ENCODE data around the gene PARD3. TPM values are rescaled to one million over a fixed set of nuclear protein-coding genes. Genes with fewer than 3 reads are reported as not detected.

The PARD3 gene
- total RNA-seq, 1 experiment from 2014 or later: 154 TPM

DNA sequence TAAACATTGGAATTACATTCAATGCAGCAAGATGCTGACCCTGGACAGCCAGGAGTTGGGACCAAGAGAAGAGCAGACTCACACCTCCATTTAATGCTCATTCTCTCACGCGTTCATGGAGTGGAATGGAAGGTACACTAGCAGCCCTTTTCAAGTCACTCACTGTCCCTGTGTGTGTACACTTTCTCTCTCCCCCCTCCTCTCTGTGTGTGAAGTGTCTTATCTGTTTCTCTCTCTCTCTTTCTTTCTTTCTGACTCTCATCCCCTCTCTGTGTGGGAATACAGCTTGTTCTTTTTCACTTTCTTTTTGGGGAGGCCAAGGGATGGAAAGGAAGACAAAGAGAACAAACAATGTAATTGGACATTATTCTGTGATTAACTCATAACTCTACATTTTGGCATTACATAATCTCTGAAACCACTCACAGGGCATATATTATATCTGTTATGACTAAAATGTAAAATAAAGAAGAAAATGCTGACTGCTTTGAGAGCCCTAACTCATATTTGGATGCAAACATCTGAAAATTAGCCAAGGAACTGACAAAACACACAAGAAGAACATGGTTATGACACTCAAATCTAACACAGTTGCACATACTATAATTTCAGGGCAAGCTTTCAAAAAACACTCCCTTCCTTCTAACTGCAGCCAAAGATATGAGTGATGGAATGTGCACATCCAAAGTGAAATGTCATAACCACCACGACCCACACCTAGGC is 188.8 kb downstream of the PARD3 start:
- Histone ChIP-seq H2AFZ (ENCODE audit: low read length) (no peak overlapping the region), H3K79me2 (ENCODE audit: low read length) (no peaks in the 10 kb centered on the region), H3K4me2 (ENCODE audit: low read length) (no peak overlapping the region), H3K27me3 (ENCODE audit: low read length) (no peaks in the 10 kb centered on the region), H3F3A (ENCODE audit: low read length, unreplicated experiment) (no peaks in the 10 kb centered on the region), H4K20me1 (ENCODE audit: low read length) (no peaks in the 10 kb centered on the region), H3K27ac (ENCODE audit: low read length) (no peak overlapping the region), H3K36me3 (ENCODE audit: low read depth, low read length) (no peaks in the 10 kb centered on the region), H3K9me2 (replicated peaks; ENCODE audit: low read length) (no peaks in the 10 kb centered on the region), H3K9me3 (ENCODE audit: low read length) (no peaks in the 10 kb centered on the region), H3K4me1 (ENCODE audit: insufficient read depth, low read length) (no peaks in the 10 kb centered on the region), H3K4me3 (ENCODE audit: low read length) (no peak overlapping the region), H3K9ac (ENCODE audit: low read length) (no peak overlapping the region)
- ATAC-seq (no peak), DNase-seq (no peak)
- intact Hi-C loops (cut with micrococcal nuclease): no loop called here
- TF ChIP-seq EZH2phosphoT487 (IDR thresholded peaks at IDR 0.05; ENCODE audit: borderline replicate concordance, low read length) (no peak), CTCF (conservative IDR thresholded peaks at IDR 0.05; ENCODE audit: low read depth, low read length) (no peak), EZH2 (IDR thresholded peaks at IDR 0.05; ENCODE audit: low read length, unreplicated experiment) (no peak)
- CTCF ChIA-PET: interaction anchor here (0.6 kb wide), 1 partner anchor 341 kb away, joined by 3 read pairs; no protein-coding TSS in a partner anchor
- POLR2A ChIA-PET (ENCODE audit: unreplicated experiment): no interaction called here
- no TSS peak for BruUV-seq (replicated peaks)

GRCh38 chr10:34624323-34625153 is 190.6 kb downstream of the PARD3 start:
- intact Hi-C loops (cut with micrococcal nuclease): no loop called here
- DNase-seq (no peak), ATAC-seq (no peak)
- H3K4me1 ChIP-seq (ENCODE audit: insufficient read depth, low read length): no peaks in the 10 kb centered on the region
- no peak overlapping the region for H3K4me3 ChIP-seq (ENCODE audit: low read length)
- no peaks in the 10 kb centered on the region for H3K36me3 ChIP-seq (ENCODE audit: low read depth, low read length)
- no peaks in the 10 kb centered on the region for H3F3A ChIP-seq (ENCODE audit: low read length, unreplicated experiment)
- BruUV-seq (replicated peaks): no TSS peak
- H3K27me3 ChIP-seq (ENCODE audit: low read length): no peaks in the 10 kb centered on the region
- H3K79me2 ChIP-seq (ENCODE audit: low read length): no peaks in the 10 kb centered on the region
- no peak overlapping the region for H3K27ac ChIP-seq (ENCODE audit: low read length)
- ChIA-PET CTCF (no interaction called here), POLR2A (ENCODE audit: unreplicated experiment) (no interaction called here)
- no peak overlapping the region for H3K9ac ChIP-seq (ENCODE audit: low read length)
- no peak for TF ChIP-seq CTCF (conservative IDR thresholded peaks at IDR 0.05; ENCODE audit: low read depth, low read length)
- no peak for TF ChIP-seq EZH2 (IDR thresholded peaks at IDR 0.05; ENCODE audit: low read length, unreplicated experiment)
- TF ChIP-seq EZH2phosphoT487 (IDR thresholded peaks at IDR 0.05; ENCODE audit: borderline replicate concordance, low read length): no peak
- no peaks in the 10 kb centered on the region for H4K20me1 ChIP-seq (ENCODE audit: low read length)
- H3K4me2 ChIP-seq (ENCODE audit: low read length): no peak overlapping the region
- no peaks in the 10 kb centered on the region for H3K9me2 ChIP-seq (replicated peaks; ENCODE audit: low read length)
- no peak overlapping the region for H2AFZ ChIP-seq (ENCODE audit: low read length)
- H3K9me3 ChIP-seq (ENCODE audit: low read length): no peaks in the 10 kb centered on the region
